ENCODE measurements around the gene JAM3. TPM values are rescaled to one million over a fixed set of nuclear protein-coding genes. Genes with fewer than 3 reads are reported as not detected.

The JAM3 gene
- total and polyA plus RNA-seq, 2 of the 8 experiments (the other 6 are each of a cell fraction or from before 2014, with no cell fraction given): 19.6 to 42.8 TPM

GRCh38 chr11:134144744-134145143, 75.9 kb downstream of the JAM3 start (continued):
- TF ChIP-seq CHD7 (IDR thresholded peaks at IDR 0.05; ENCODE audit: insufficient replicate concordance, low read length) (no peak), GTF2F1 (IDR thresholded peaks at IDR 0.05; ENCODE audit: borderline replicate concordance, low read depth, low read length) (no peak), TBP (IDR thresholded peaks at IDR 0.05; ENCODE audit: low read depth, low read length) (no peak), YY1 (IDR thresholded peaks at IDR 0.05; ENCODE audit: low read depth, low read length) (no peak), EZH2 (IDR thresholded peaks at IDR 0.05; ENCODE audit: low read depth, low read length, severe bottlenecking) (no peak), CEBPB (IDR thresholded peaks at IDR 0.05; ENCODE audit: low read depth, low read length) (no peak), MAFK (IDR thresholded peaks at IDR 0.05; ENCODE audit: low read depth, low read length) (no peak), E2F6 (IDR thresholded peaks at IDR 0.05) (no peak)

All from H1 (cell line).